Endothelial cell of umbilical vein (primary cell): ENCODE data around the gene PTPRU. TPM values are rescaled to one million over a fixed set of nuclear protein-coding genes. Genes with fewer than 3 reads are reported as not detected.

Experiments used
- BruUV-seq: library from RNA; stranded (reverse); fragments of 400-500 nt; replicated peaks from 2 replicates; lab custom pipeline; 2021; lab: Mats Ljungman, UMichigan
- CTCF ChIA-PET: fragments of 300-600, 350-600 bp; sonication (Branson Sonifier 250); formaldehyde crosslinking; loops from one replicate; lab custom pipeline; 2021; ENCODE audit warnings: antibody characterized with exemption, inconsistent platforms; lab: Charles Lee
- POLR2A ChIA-PET: fragments of 300-600, 350-600 bp; sonication (Branson Sonifier 250); formaldehyde crosslinking; loops from one replicate; lab custom pipeline; 2021; ENCODE audit warnings: antibody characterized with exemption, inconsistent platforms; lab: Charles Lee
- DNase-seq: peaks from one replicate; pipeline ENCODE4 v3.0.0-alpha.2; 2011; ENCODE audit warnings: low read depth, low spot score
- FAIRE-seq: peaks from 2 replicates; lab custom pipeline; 2011; peaks lifted over from hg19 to GRCh38; lab: Jason Lieb, UNC
- H2AFZ ChIP-seq: 2 replicates; pipeline ENCODE4 v1.6.0; 2012; ENCODE audit warnings: low read depth, low read length, control low read depth, inconsistent platforms
- H3K27ac ChIP-seq: 2 replicates; pipeline ENCODE4 v1.5.1; 2011; ENCODE audit warnings: low read depth, mild to moderate bottlenecking, control low read depth, low read length, moderate library complexity; ENCODE audit not compliant: insufficient read depth
- H3K27me3 ChIP-seq, 2 experiments: 2 replicates each; pipeline versions ENCODE4 v1.6.0 to v1.6.1; 2011; ENCODE audit warnings: low read length in 2 of 2, mixed read lengths in 1 of 2; ENCODE audit not compliant: control insufficient read depth in 2 of 2, insufficient read depth in 2 of 2
- H3K36me3 ChIP-seq, 2 experiments: 2 replicates in 1 of 2; 3 replicates in 1 of 2; pipeline ENCODE4 v1.5.1; 2011; ENCODE audit warnings: low read length in 2 of 2, mild to moderate bottlenecking in 1 of 2, moderate library complexity in 1 of 2; ENCODE audit not compliant: control insufficient read depth in 2 of 2, insufficient read depth in 2 of 2; ENCODE audit errors: extremely low read depth in 1 of 2
- H3K4me1 ChIP-seq: 3 replicates; pipeline ENCODE4 v1.5.1; 2011; ENCODE audit warnings: mild to moderate bottlenecking, low read length; ENCODE audit not compliant: control insufficient read depth, insufficient read depth; ENCODE audit errors: extremely low read depth
- H3K4me2 ChIP-seq: 2 replicates; pipeline ENCODE4 v1.6.1; 2011; ENCODE audit warnings: low read length, control low read depth, mixed read lengths; ENCODE audit not compliant: insufficient read depth
- H3K4me3 ChIP-seq, 3 experiments: fragments of 200-600 bp in 1 of 3; sonication (generic), shearing (Covaris generic) in 1 of 3; replicated peaks in 1 of 3; 2 replicates each; pipeline ENCODE4 v1.5.1; 2011 to 2016; ENCODE audit warnings: control low read depth in 3 of 3, low read length in 3 of 3, mild to moderate bottlenecking in 2 of 3, inconsistent platforms in 1 of 3, low read depth in 1 of 3, moderate library complexity in 1 of 3; ENCODE audit not compliant: insufficient read depth in 1 of 3
- H3K79me2 ChIP-seq: 2 replicates; pipeline ENCODE4 v1.6.0; 2012; ENCODE audit warnings: low read length, inconsistent platforms; ENCODE audit not compliant: control insufficient read depth, insufficient read depth
- H3K9ac ChIP-seq: replicated peaks from 2 replicates; pipeline ENCODE3; 2011; ENCODE audit warnings: low read length, control low read depth; ENCODE audit not compliant: insufficient read depth; ENCODE audit errors: extremely low read depth
- H3K9me1 ChIP-seq: replicated peaks from 3 replicates; pipeline ENCODE4 v1.6.0; 2011; ENCODE audit warnings: mild to moderate bottlenecking, low read length; ENCODE audit not compliant: control insufficient read depth, insufficient read depth; ENCODE audit errors: extremely low read depth
- H3K9me3 ChIP-seq: replicated peaks from 2 replicates; pipeline ENCODE4 v1.5.1; 2012; ENCODE audit warnings: low read length, inconsistent platforms; ENCODE audit not compliant: control insufficient read depth, insufficient read depth
- H4K20me1 ChIP-seq: replicated peaks from 2 replicates; pipeline ENCODE3; 2011; ENCODE audit warnings: mild to moderate bottlenecking, low read length; ENCODE audit not compliant: control insufficient read depth, insufficient read depth; ENCODE audit errors: extremely low read depth
- EZH2 ChIP-seq: IDR thresholded peaks from 2 replicates; pipeline ENCODE4 v1.6.1; 2012; ENCODE audit warnings: borderline replicate concordance, low read depth, mild to moderate bottlenecking, moderate library complexity, low read length, inconsistent platforms; ENCODE audit not compliant: severe bottlenecking
- FOS ChIP-seq: IDR thresholded peaks from 2 replicates; pipeline ENCODE4 v1.6.1; 2011; ENCODE audit warnings: mild to moderate bottlenecking, low read length, moderate library complexity, borderline replicate concordance; ENCODE audit not compliant: insufficient read depth
- GATA2 ChIP-seq: IDR thresholded peaks from 2 replicates; pipeline ENCODE4 v1.7.0; 2011; ENCODE audit warnings: low read depth, mild to moderate bottlenecking, moderate library complexity, mixed read lengths, low read length; ENCODE audit not compliant: insufficient read length, insufficient read depth
- JUN ChIP-seq: IDR thresholded peaks from 2 replicates; pipeline ENCODE4 v1.6.1; 2011; ENCODE audit warnings: borderline replicate concordance, low read depth; ENCODE audit not compliant: insufficient read length, insufficient read depth
- MAX ChIP-seq: IDR thresholded peaks from 2 replicates; pipeline ENCODE4 v1.6.1; 2011; ENCODE audit not compliant: insufficient read depth, insufficient read length
- MYC ChIP-seq: IDR thresholded peaks from one replicate; pipeline ENCODE4 v1.6.1; 2011; ENCODE audit warnings: mild to moderate bottlenecking, low read depth, low read length
- POLR2A ChIP-seq: IDR thresholded peaks from 2 replicates; pipeline ENCODE4 v1.6.1; 2012; ENCODE audit warnings: low read depth, mild to moderate bottlenecking, control low read depth, low read length
- POLR2AphosphoS5 ChIP-seq: IDR thresholded peaks from 2 replicates; pipeline ENCODE4 v1.6.1; 2012; ENCODE audit warnings: low read depth, mild to moderate bottlenecking, control low read depth, low read length, moderate library complexity; ENCODE audit not compliant: insufficient read depth
- dilution Hi-C: fragments of 300-500 bp; cut with MboI; formaldehyde crosslinking; loops from one replicate; pipeline ENCODE4 v1.15.0; 2019; ENCODE audit warnings: low sequenced_read_pairs; ENCODE audit not compliant: extremely low pct_ligation_motif_present
- intact Hi-C: fragments of 100-400 bp; cut with micrococcal nuclease; formaldehyde crosslinking; loops from one replicate; pipeline ENCODE4 v1.10.0; 2022
- polyA plus RNA-seq, 4 experiments: library from polyadenylated mRNA; depleted of rRNA in 3 of 4; stranded (reverse) in 3 of 4; unstranded in 1 of 4; fragments of >200 nt; gene quantifications; 2 replicates each; pipeline versions ENCODE4 v1.2.1 to v1.2.3, GENCODE V29; 2011 to 2012; ENCODE audit warnings: missing spikeins in 1 of 4
- total RNA-seq: library from RNA; stranded (reverse); gene quantifications from 2 replicates; pipeline ENCODE4 v1.2.3, GENCODE V29; 2021
- TF ChIP-seq, protein P1 (sequence below), 2 donors: IDR thresholded peaks; 1 replicate in 1 of 2; 2 replicates in 1 of 2; pipeline ENCODE4 v1.5.1; 2011; ENCODE audit warnings: low read length in 2 of 2, mild to moderate bottlenecking in 2 of 2, moderate library complexity in 2 of 2, control low read depth in 1 of 2, inconsistent platforms in 1 of 2, low read depth in 1 of 2; ENCODE audit not compliant: insufficient read depth in 1 of 2; ENCODE audit errors: extremely low read depth in 1 of 2

Gene PTPRU
- total and polyA plus RNA-seq, 2 donors (not counting 3 experiments of a cell fraction or from before 2014, with no cell fraction given): 0.58 to 2.6 TPM

DNA sequence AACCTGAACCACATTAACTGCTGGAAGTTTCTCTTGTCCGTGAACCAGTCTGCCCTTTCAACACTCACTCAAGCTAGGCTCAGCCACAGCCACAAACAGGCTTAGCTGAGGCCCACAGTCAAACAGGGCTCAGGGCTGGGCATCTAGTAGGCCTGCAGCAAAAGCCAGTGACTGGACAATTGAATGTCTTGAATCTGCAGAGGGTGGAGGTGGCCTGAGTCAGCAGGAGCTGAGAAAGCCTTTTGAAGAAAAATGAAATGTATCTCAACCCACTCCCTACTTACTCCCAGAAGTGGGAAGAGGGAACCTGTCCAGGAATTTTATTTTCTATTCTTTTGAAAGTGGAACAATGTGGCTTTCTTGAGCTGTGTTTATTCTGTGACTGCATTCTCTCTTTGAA, 95.4 kb downstream of the PTPRU start:
- BruUV-seq: no TSS peak
- no peak for TF ChIP-seq JUN
- TF ChIP-seq POLR2AphosphoS5: no peak
- no peak for TF ChIP-seq EZH2
- no peak for TF ChIP-seq MAX
- no peak for TF ChIP-seq GATA2
- TF ChIP-seq FOS: no peak
- TF ChIP-seq POLR2A: no peak
- no peak for TF ChIP-seq MYC
- TF ChIP-seq, protein P1, sequence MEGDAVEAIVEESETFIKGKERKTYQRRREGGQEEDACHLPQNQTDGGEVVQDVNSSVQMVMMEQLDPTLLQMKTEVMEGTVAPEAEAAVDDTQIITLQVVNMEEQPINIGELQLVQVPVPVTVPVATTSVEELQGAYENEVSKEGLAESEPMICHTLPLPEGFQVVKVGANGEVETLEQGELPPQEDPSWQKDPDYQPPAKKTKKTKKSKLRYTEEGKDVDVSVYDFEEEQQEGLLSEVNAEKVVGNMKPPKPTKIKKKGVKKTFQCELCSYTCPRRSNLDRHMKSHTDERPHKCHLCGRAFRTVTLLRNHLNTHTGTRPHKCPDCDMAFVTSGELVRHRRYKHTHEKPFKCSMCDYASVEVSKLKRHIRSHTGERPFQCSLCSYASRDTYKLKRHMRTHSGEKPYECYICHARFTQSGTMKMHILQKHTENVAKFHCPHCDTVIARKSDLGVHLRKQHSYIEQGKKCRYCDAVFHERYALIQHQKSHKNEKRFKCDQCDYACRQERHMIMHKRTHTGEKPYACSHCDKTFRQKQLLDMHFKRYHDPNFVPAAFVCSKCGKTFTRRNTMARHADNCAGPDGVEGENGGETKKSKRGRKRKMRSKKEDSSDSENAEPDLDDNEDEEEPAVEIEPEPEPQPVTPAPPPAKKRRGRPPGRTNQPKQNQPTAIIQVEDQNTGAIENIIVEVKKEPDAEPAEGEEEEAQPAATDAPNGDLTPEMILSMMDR (IDR thresholded peaks at IDR 0.05; ENCODE audit: extremely low read depth in 1 of 2, insufficient read depth in 1 of 2, low read depth in 1 of 2, low read length in 2 of 2): no peak
- no peak overlapping the region for H2AFZ ChIP-seq
- H3K9ac ChIP-seq: no peak overlapping the region
- no peaks in the 10 kb centered on the region for H3K79me2 ChIP-seq
- no peak for FAIRE-seq
- H3K4me2 ChIP-seq: no peak overlapping the region
- dilution Hi-C loops (no loop called here), intact Hi-C loops (loop anchor here (1.0 kb wide), 1 partner anchor 1377 kb away; no protein-coding TSS in a partner anchor)
- CTCF ChIA-PET: interaction anchor here (0.7 to 2.6 kb wide), 9 partner anchors 9 to 1376 kb away, joined by 3 to 17 read pairs (median 6); no protein-coding TSS in a partner anchor
- H3K4me3 ChIP-seq: no peak overlapping the region
- peaks cover 2 to 4% of the 10 kb centered on the region in 2 experiments for H3K27me3 ChIP-seq
- H3K4me1 ChIP-seq: no peaks in the 10 kb centered on the region
- POLR2A ChIA-PET: no interaction called here
- no peaks in the 10 kb centered on the region for H3K36me3 ChIP-seq
- H4K20me1 ChIP-seq: no peaks in the 10 kb centered on the region
- no peak for DNase-seq
- no peak overlapping the region for H3K27ac ChIP-seq
- H3K9me3 ChIP-seq: no peaks in the 10 kb centered on the region
- no peaks in the 10 kb centered on the region for H3K9me1 ChIP-seq
